OCI-LY7 (cell line): Measurements from ENCODE around the gene ZFP90.

Source experiments
- CTCF ChIP-seq: fragments of 200-600 bp; sonication (generic); conservative IDR thresholded peaks from 2 replicates; pipeline ENCODE4 v1.5.1; 2014; ENCODE audit warnings: mild to moderate bottlenecking, antibody characterized with exemption, low read length, moderate library complexity, mixed read lengths
- EZH2phosphoT487 ChIP-seq: fragments of 200-600 bp; sonication (generic); IDR thresholded peaks from 2 replicates; pipeline ENCODE4 v1.6.1; 2018; ENCODE audit warnings: low read depth, borderline replicate concordance, mild to moderate bottlenecking, mixed run types, antibody characterized with exemption, low read length, moderate library complexity, mixed read lengths

- TF ChIP-seq CTCF (no peak), EZH2phosphoT487 (no peak)
Measured at GRCh38 chr16:68533937-68534336, 5.2 kb upstream of the ZFP90 start.
